Liver (tissue), 9 donors: ENCODE results near the gene TMEM222. TPM values are rescaled to one million over a fixed set of nuclear protein-coding genes. Genes with fewer than 3 reads are reported as not detected.

ENCODE experiments used
- DNase-seq: peaks from one replicate; pipeline ENCODE4 v3.0.0-alpha.2; 2017; ENCODE audit warnings: low spot score
- H3K27ac ChIP-seq, 2 donors: one replicate each; pipeline ENCODE4 v1.7.0; 2013; ENCODE audit warnings: inconsistent platforms in 2 of 2, low read length in 2 of 2, control low read depth in 1 of 2, low read depth in 1 of 2, mild to moderate bottlenecking in 1 of 2
- H3K27me3 ChIP-seq, 4 donors: one replicate each; pipeline versions ENCODE4 v1.6.1 to v1.7.0; 2013; ENCODE audit warnings: low read length in 3 of 4, inconsistent platforms in 1 of 4, mild to moderate bottlenecking in 1 of 4, moderate library complexity in 1 of 4; ENCODE audit not compliant: control insufficient read depth in 4 of 4, insufficient read depth in 4 of 4
- H3K36me3 ChIP-seq, 4 donors: one replicate each; pipeline versions ENCODE4 v1.6.1 to v1.7.0; 2013; ENCODE audit warnings: low read length in 3 of 4, mild to moderate bottlenecking in 3 of 4, low read depth in 1 of 4, moderate library complexity in 1 of 4; ENCODE audit not compliant: control insufficient read depth in 4 of 4, insufficient read depth in 3 of 4
- H3K4me1 ChIP-seq, 4 donors: one replicate each; pipeline versions ENCODE4 v1.6.1 to v1.7.0; 2013; ENCODE audit warnings: low read length in 3 of 4, mild to moderate bottlenecking in 3 of 4, moderate library complexity in 1 of 4; ENCODE audit not compliant: control insufficient read depth in 4 of 4, insufficient read depth in 4 of 4
- H3K4me3 ChIP-seq, 3 donors: one replicate each; pipeline versions ENCODE4 v1.6.1 to v1.7.0; 2013; ENCODE audit warnings: low read length in 3 of 3, control low read depth in 1 of 3, low read depth in 1 of 3, mild to moderate bottlenecking in 1 of 3
- H3K9ac ChIP-seq, 2 donors: one replicate each; pipeline ENCODE4 v1.7.0; 2013; ENCODE audit warnings: low read length in 2 of 2, mild to moderate bottlenecking in 2 of 2, moderate library complexity in 2 of 2, control low read depth in 1 of 2, low read depth in 1 of 2
- H3K9me3 ChIP-seq, 4 donors: one replicate each; pipeline versions ENCODE4 v1.6.1 to v1.7.0; 2013; ENCODE audit warnings: low read length in 3 of 4; ENCODE audit not compliant: control insufficient read depth in 4 of 4
- EGR1 ChIP-seq, 2 donors: IDR thresholded peaks; 2 replicates each; pipeline ENCODE4 v1.6.1; 2016 to 2018; ENCODE audit warnings: antibody characterized with exemption in 2 of 2, low read depth in 2 of 2
- FOXA1 ChIP-seq: IDR thresholded peaks from 2 replicates; pipeline ENCODE4 v1.6.1; 2016; ENCODE audit warnings: antibody characterized with exemption
- FOXA2 ChIP-seq: IDR thresholded peaks from 2 replicates; pipeline ENCODE4 v1.6.1; 2016; ENCODE audit warnings: antibody characterized with exemption
- GABPA ChIP-seq, 2 donors: IDR thresholded peaks in 1 of 2; conservative IDR thresholded peaks in 1 of 2; 2 replicates each; pipeline ENCODE4 v1.6.1; 2016; ENCODE audit warnings: antibody characterized with exemption in 2 of 2, mild to moderate bottlenecking in 1 of 2, moderate library complexity in 1 of 2
- HNF4A ChIP-seq, 2 donors: conservative IDR thresholded peaks; 2 replicates each; pipeline ENCODE4 v1.6.1; 2016; ENCODE audit warnings: antibody characterized with exemption in 2 of 2, mild to moderate bottlenecking in 2 of 2
- HNF4G ChIP-seq: IDR thresholded peaks from 2 replicates; pipeline ENCODE4 v1.6.1; 2016; ENCODE audit warnings: antibody characterized with exemption
- JUND ChIP-seq, 2 donors: IDR thresholded peaks; 2 replicates each; pipeline ENCODE4 v1.6.1; 2016; ENCODE audit warnings: antibody characterized with exemption in 2 of 2
- RAD21 ChIP-seq, 2 donors: IDR thresholded peaks; 2 replicates each; pipeline ENCODE4 v1.6.1; 2016; ENCODE audit warnings: antibody characterized with exemption in 2 of 2, mild to moderate bottlenecking in 2 of 2
- RXRA ChIP-seq, 2 donors: IDR thresholded peaks; 2 replicates each; pipeline ENCODE4 v1.6.1; 2017 to 2018; ENCODE audit warnings: antibody characterized with exemption in 2 of 2, mild to moderate bottlenecking in 1 of 2
- SP1 ChIP-seq: IDR thresholded peaks from 2 replicates; pipeline ENCODE4 v1.6.1; 2018; ENCODE audit warnings: antibody characterized with exemption, mild to moderate bottlenecking
- TAF1 ChIP-seq: conservative IDR thresholded peaks from 2 replicates; pipeline ENCODE4 v1.6.1; 2016; ENCODE audit warnings: antibody characterized with exemption, mild to moderate bottlenecking
- YY1 ChIP-seq: IDR thresholded peaks from 2 replicates; pipeline ENCODE4 v1.6.1; 2016; ENCODE audit warnings: antibody characterized with exemption, mild to moderate bottlenecking
- WGBS: extraction: QIAGEN DNeasy Blood & Tissue Kit; methylation state at CpG from one replicate; pipeline ENCODE4 v1.1.7; 2013; 5-methylcytosine and 5-hydroxymethylcytosine counted together
- polyA plus RNA-seq, 2 donors: library from polyadenylated mRNA; stranded (reverse) in 1 of 2; unstranded in 1 of 2; fragments of 200-250 nt in 1 of 2; fragments of >200 nt in 1 of 2; fragmentation: Nextera tagmentation in 1 of 2; extraction: Ambion mirVana in 1 of 2; gene quantifications; one replicate each; pipeline versions ENCODE4 v1.2.1 to v1.2.3, GENCODE V29; 2013 to 2015
- total RNA-seq, 2 donors: library from RNA; depleted of rRNA; stranded (reverse); fragments of >200 nt; gene quantifications; one replicate each; pipeline ENCODE4 v1.2.3, GENCODE V29; 2014
- TF ChIP-seq, protein P1 (sequence below): IDR thresholded peaks from 2 replicates; pipeline ENCODE4 v1.6.1; 2016; ENCODE audit warnings: antibody characterized with exemption, mild to moderate bottlenecking
- TF ChIP-seq, protein P2 (sequence below): IDR thresholded peaks from 2 replicates; pipeline ENCODE4 v1.6.1; 2016; ENCODE audit warnings: antibody characterized with exemption
- TF ChIP-seq, protein P3 (sequence below): IDR thresholded peaks from 2 replicates; pipeline ENCODE4 v1.6.1; 2016; ENCODE audit warnings: antibody characterized with exemption
- TF ChIP-seq, protein P4 (sequence below): fragments of 150-350 bp; IDR thresholded peaks from 2 replicates; pipeline ENCODE4 v1.5.1; 2017; ENCODE audit warnings: improper control_type of control experiment, low read depth, low read length; ENCODE audit not compliant: missing input control
- TF ChIP-seq, protein P5 (sequence below): IDR thresholded peaks from 2 replicates; pipeline ENCODE4 v1.6.1; 2016; ENCODE audit warnings: antibody characterized with exemption
- donor health status: healthy.
- donor health status: healthy.
- donor health status: healthy.
- donor health status: healthy.
- donor health status: healthy.

TMEM222 gene
- total and polyA plus RNA-seq, 4 donors, result 14.7 to 32.9 (median 21.8) TPM

DNA sequence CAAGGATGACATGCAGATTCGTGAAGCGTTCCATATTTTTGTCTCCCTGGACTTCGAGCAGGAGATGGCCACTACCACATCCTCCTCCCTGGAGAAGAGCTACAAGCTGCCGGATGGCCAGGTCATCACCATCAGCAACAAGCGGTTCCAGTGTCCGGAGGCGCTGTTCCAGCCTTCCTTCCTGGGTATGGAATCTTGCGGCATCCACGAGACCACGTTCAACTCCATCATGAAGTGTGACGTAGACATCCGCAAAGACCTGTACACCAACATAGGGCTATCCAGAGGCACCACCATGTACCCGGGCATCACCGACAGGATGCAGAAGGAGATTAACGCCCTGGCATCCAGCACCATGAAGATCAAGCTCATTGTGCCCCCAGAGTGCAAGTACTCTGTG is 3.3 kb downstream of the TMEM222 start:
- TF ChIP-seq FOXA2, result no peak
- TF ChIP-seq JUND (IDR thresholded peaks at IDR 0.05), result no peak
- TF ChIP-seq, protein P1, sequence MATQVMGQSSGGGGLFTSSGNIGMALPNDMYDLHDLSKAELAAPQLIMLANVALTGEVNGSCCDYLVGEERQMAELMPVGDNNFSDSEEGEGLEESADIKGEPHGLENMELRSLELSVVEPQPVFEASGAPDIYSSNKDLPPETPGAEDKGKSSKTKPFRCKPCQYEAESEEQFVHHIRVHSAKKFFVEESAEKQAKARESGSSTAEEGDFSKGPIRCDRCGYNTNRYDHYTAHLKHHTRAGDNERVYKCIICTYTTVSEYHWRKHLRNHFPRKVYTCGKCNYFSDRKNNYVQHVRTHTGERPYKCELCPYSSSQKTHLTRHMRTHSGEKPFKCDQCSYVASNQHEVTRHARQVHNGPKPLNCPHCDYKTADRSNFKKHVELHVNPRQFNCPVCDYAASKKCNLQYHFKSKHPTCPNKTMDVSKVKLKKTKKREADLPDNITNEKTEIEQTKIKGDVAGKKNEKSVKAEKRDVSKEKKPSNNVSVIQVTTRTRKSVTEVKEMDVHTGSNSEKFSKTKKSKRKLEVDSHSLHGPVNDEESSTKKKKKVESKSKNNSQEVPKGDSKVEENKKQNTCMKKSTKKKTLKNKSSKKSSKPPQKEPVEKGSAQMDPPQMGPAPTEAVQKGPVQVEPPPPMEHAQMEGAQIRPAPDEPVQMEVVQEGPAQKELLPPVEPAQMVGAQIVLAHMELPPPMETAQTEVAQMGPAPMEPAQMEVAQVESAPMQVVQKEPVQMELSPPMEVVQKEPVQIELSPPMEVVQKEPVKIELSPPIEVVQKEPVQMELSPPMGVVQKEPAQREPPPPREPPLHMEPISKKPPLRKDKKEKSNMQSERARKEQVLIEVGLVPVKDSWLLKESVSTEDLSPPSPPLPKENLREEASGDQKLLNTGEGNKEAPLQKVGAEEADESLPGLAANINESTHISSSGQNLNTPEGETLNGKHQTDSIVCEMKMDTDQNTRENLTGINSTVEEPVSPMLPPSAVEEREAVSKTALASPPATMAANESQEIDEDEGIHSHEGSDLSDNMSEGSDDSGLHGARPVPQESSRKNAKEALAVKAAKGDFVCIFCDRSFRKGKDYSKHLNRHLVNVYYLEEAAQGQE, result no peak
- no peak for TF ChIP-seq YY1
- TF ChIP-seq RXRA (IDR thresholded peaks at IDR 0.05), result no peak
- TF ChIP-seq RAD21 (IDR thresholded peaks at IDR 0.05), result no peak
- no peak for TF ChIP-seq HNF4G
- TF ChIP-seq, protein P2, sequence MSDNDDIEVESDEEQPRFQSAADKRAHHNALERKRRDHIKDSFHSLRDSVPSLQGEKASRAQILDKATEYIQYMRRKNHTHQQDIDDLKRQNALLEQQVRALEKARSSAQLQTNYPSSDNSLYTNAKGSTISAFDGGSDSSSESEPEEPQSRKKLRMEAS, result no peak
- no peak for TF ChIP-seq TAF1
- TF ChIP-seq, protein P3, sequence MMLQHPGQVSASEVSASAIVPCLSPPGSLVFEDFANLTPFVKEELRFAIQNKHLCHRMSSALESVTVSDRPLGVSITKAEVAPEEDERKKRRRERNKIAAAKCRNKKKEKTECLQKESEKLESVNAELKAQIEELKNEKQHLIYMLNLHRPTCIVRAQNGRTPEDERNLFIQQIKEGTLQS, result no peak
- TF ChIP-seq, protein P4, sequence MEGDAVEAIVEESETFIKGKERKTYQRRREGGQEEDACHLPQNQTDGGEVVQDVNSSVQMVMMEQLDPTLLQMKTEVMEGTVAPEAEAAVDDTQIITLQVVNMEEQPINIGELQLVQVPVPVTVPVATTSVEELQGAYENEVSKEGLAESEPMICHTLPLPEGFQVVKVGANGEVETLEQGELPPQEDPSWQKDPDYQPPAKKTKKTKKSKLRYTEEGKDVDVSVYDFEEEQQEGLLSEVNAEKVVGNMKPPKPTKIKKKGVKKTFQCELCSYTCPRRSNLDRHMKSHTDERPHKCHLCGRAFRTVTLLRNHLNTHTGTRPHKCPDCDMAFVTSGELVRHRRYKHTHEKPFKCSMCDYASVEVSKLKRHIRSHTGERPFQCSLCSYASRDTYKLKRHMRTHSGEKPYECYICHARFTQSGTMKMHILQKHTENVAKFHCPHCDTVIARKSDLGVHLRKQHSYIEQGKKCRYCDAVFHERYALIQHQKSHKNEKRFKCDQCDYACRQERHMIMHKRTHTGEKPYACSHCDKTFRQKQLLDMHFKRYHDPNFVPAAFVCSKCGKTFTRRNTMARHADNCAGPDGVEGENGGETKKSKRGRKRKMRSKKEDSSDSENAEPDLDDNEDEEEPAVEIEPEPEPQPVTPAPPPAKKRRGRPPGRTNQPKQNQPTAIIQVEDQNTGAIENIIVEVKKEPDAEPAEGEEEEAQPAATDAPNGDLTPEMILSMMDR, result no peak
- TF ChIP-seq SP1, result no peak
- no peak for TF ChIP-seq EGR1 (IDR thresholded peaks at IDR 0.05; ENCODE audit: low read depth in 2 of 2)
- TF ChIP-seq, protein P5, sequence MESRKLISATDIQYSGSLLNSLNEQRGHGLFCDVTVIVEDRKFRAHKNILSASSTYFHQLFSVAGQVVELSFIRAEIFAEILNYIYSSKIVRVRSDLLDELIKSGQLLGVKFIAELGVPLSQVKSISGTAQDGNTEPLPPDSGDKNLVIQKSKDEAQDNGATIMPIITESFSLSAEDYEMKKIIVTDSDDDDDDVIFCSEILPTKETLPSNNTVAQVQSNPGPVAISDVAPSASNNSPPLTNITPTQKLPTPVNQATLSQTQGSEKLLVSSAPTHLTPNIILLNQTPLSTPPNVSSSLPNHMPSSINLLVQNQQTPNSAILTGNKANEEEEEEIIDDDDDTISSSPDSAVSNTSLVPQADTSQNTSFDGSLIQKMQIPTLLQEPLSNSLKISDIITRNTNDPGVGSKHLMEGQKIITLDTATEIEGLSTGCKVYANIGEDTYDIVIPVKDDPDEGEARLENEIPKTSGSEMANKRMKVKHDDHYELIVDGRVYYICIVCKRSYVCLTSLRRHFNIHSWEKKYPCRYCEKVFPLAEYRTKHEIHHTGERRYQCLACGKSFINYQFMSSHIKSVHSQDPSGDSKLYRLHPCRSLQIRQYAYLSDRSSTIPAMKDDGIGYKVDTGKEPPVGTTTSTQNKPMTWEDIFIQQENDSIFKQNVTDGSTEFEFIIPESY, result no peak
- no peak for TF ChIP-seq HNF4A (conservative IDR thresholded peaks at IDR 0.05)
- no peaks in the 10 kb centered on the region for H3K27me3 ChIP-seq
- no peaks in the 10 kb centered on the region for H3K9me3 ChIP-seq
- 94% methylated on average over 15 of the region's 15 CpGs for WGBS
- peaks cover 0 to 20% (median 14%) of the 10 kb centered on the region in 4 donors for H3K4me1 ChIP-seq
- peaks cover 0 to 11% (median 5%) of the 10 kb centered on the region in 4 donors for H3K36me3 ChIP-seq
- no peak overlapping the region for H3K4me3 ChIP-seq
- no peak overlapping the region for H3K9ac ChIP-seq
- DNase-seq, result no peak
- H3K27ac ChIP-seq, result no peak overlapping the region

DNA sequence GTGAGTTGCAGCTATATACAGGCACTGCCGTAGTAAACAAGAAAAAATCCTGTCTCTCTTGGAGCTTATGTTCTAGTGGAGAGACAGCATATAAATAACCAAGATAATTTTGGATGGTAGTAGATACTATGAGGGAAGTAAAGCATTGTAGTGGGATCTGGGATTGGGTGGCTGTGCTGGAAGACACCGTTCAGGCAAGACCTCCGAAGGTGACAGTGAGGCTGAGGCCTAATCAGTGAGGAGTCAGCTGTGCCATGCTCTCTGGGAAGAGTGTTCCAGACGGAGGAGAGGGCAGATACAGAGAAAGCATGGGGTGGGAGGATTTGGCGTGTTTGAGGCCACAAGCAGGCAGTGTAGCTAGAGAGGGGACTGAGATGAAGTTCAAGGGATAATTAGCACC is 6.0 kb downstream of the TMEM222 start:
- Histone ChIP-seq H3K4me3 (no peak overlapping the region), H3K27ac (no peak overlapping the region), H3K4me1 (peaks cover 0 to 13% (median 9%) of the 10 kb centered on the region in 4 donors), H3K36me3 (peaks cover 0 to 29% (median 11%) of the 10 kb centered on the region in 4 donors), H3K9me3 (no peaks in the 10 kb centered on the region), H3K9ac (no peak overlapping the region), H3K27me3 (no peaks in the 10 kb centered on the region)
- 93% methylated on average over 5 of the region's 5 CpGs for WGBS
- no peak for DNase-seq
- TF ChIP-seq JUND (IDR thresholded peaks at IDR 0.05), result no peak
- TF ChIP-seq, protein P4, result no peak
- no peak for TF ChIP-seq FOXA1
- TF ChIP-seq, protein P2, result no peak
- TF ChIP-seq, protein P5, result no peak
- TF ChIP-seq GABPA (IDR thresholded peaks at IDR 0.05 in 1 of 2, conservative IDR thresholded peaks at IDR 0.05 in 1 of 2), result no peak
- no peak for TF ChIP-seq YY1
- TF ChIP-seq EGR1 (IDR thresholded peaks at IDR 0.05; ENCODE audit: low read depth in 2 of 2), result no peak
